Activated CD4-positive, alpha-beta T cell treated with anti-CD3 and anti-CD28 coated beads, Interleukin-2, amount 50 U/mL, for 4 hours (primary cell): Measurements from ENCODE around the gene KPTN.

ENCODE experiments used
- DNase-seq, 2 experiments: peaks; one replicate each; pipeline ENCODE4 v3.0.0-alpha.2; 2020

Gene KPTN

GRCh38 chr19:47464675-47465419, 19.2 kb downstream of the KPTN start:
- no peak for DNase-seq

- no peak for DNase-seq
These were observed 22.1 kb downstream of the KPTN start for GRCh38 chr19:47461876-47462275.

- DNase-seq = no peak
These were observed 24.5 kb downstream of the KPTN start for GRCh38 chr19:47459477-47459876.

GRCh38 chr19:47458672-47459071, 25.3 kb downstream of the KPTN start:
- no peak for DNase-seq

GRCh38 chr19:47456721-47457474, 27.1 kb downstream of the KPTN start:
- DNase-seq = no peak

GRCh38 chr19:47450478-47450877, 33.5 kb downstream of the KPTN start:
- no peak for DNase-seq

- DNase-seq = no peak
These were observed 35.7 kb downstream of the KPTN start for GRCh38 chr19:47448360-47448727.

GRCh38 chr19:47447470-47448359, 36.3 kb downstream of the KPTN start:
- peak; percentile 19 to 38 for DNase-seq

GRCh38 chr19:47446534-47447469, 37.2 kb downstream of the KPTN start:
- no peak for DNase-seq

- peak; percentile 81 to 86 for DNase-seq
These were observed 38.0 kb downstream of the KPTN start for GRCh38 chr19:47445937-47446402.

- no peak for DNase-seq
These were observed 38.5 kb downstream of the KPTN start for GRCh38 chr19:47445527-47445926.

- peak in 1 of 2 experiments; percentile 23 for DNase-seq
These were observed 39.6 kb downstream of the KPTN start for GRCh38 chr19:47444388-47444821.

- DNase-seq = no peak
These were observed 40.7 kb downstream of the KPTN start for GRCh38 chr19:47443331-47443730.

- DNase-seq = no peak
These were observed 45.2 kb downstream of the KPTN start for GRCh38 chr19:47438793-47439220.

- no peak for DNase-seq
These were observed 46.5 kb downstream of the KPTN start for GRCh38 chr19:47437500-47437899.

GRCh38 chr19:47436712-47437401, 47.2 kb downstream of the KPTN start:
- DNase-seq = peak; percentile 84

- DNase-seq = no peak
These were observed 48.1 kb downstream of the KPTN start for GRCh38 chr19:47435883-47436417.

- DNase-seq = no peak
These were observed 48.8 kb downstream of the KPTN start for GRCh38 chr19:47435196-47435595.

- DNase-seq = no peak
These were observed 49.9 kb downstream of the KPTN start for GRCh38 chr19:47434088-47434487.

GRCh38 chr19:47433121-47433520, 50.9 kb downstream of the KPTN start:
- no peak for DNase-seq

- no peak for DNase-seq
These were observed 51.5 kb downstream of the KPTN start for GRCh38 chr19:47432499-47432898.
